ENCODE results near the gene RGL1. TPM values are rescaled to one million over a fixed set of nuclear protein-coding genes. Genes with fewer than 3 reads are reported as not detected.

RGL1 gene
- total and polyA plus RNA-seq, 4 donors: 29.8 to 53.4 (median 41.8) TPM

DNA sequence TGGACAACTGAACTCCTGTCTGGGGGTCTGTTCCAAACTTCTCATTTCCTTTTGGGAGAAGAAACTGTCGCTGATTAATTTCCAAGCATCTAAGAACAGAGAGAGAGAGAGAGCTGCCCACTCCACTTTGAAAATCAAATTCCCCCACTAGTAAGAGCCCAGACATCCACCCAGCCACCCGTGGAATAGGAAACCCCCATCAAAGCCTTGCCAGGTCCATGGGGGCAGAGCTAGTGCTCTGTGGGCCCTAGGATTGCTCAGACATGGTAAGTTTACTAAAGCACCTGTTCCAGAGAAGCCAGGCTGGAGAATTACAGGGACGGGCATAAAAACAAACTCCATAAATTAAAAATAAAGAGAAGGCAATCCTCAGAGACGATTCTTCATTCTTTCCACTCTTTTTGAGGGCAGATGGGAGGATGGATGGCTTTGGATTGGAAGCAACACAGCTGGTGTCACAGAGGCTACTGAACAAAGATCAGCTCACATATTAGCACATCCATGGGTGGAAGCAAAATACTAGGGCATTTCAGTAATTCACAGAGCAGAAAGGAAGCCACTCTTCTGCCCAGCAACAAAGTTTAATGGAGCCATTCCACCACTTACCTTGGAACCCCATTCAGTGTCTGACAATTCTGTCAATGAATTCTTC lies 128.7 kb downstream of the RGL1 start:
- no peak overlapping the region for H3K4me3 ChIP-seq (ENCODE audit: low read depth, low read length)
- WGBS (ENCODE audit: insufficient coverage): 50% methylated on average over 1 of the region's 4 CpGs
- peaks cover 3% of the 10 kb centered on the region for H3K36me3 ChIP-seq (ENCODE audit: control insufficient read depth, insufficient read depth, low read length)
- no peaks in the 10 kb centered on the region for H3K9me3 ChIP-seq (ENCODE audit: control insufficient read depth, insufficient read depth, low read length)
- peaks cover 12% of the 10 kb centered on the region for H3K4me1 ChIP-seq (ENCODE audit: control insufficient read depth, insufficient read depth, low read length)
- no peak for DNase-seq (ENCODE audit: low read depth in 4 of 6, low spot score in 6 of 6)
- H3K27me3 ChIP-seq (ENCODE audit: control insufficient read depth, insufficient read depth, low read length): no peaks in the 10 kb centered on the region
- H3K27ac ChIP-seq (ENCODE audit: low read depth, low read length): no peak overlapping the region

DNA sequence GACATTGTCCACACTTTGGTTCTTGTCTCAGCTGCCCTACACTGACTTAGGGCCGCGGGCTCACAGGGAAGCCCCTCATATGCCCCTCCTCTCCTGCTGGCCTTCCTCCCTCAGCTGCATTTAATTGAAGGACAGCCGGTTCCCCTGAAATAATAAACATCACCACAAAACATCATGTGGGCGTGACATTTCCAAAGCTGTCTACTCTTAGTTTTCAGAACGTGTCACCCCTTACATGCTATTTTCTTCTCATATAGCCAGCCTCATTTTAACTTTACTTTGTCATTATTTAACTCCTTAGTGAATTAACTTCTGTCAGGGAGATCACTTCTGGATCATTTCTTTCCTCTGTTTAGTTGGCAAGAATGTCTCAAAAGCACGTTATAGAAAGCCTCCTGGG lies 129.4 kb downstream of the RGL1 start:
- Histone ChIP-seq H3K27ac (ENCODE audit: low read depth, low read length) (no peak overlapping the region), H3K4me1 (ENCODE audit: control insufficient read depth, insufficient read depth, low read length) (peaks cover 12% of the 10 kb centered on the region), H3K4me3 (ENCODE audit: low read depth, low read length) (no peak overlapping the region), H3K36me3 (ENCODE audit: control insufficient read depth, insufficient read depth, low read length) (peaks cover 3% of the 10 kb centered on the region), H3K9me3 (ENCODE audit: control insufficient read depth, insufficient read depth, low read length) (no peaks in the 10 kb centered on the region), H3K27me3 (ENCODE audit: control insufficient read depth, insufficient read depth, low read length) (no peaks in the 10 kb centered on the region)
- 23% methylated on average over 5 of the region's 6 CpGs for WGBS (ENCODE audit: insufficient coverage)
- no peak for DNase-seq (ENCODE audit: low read depth in 4 of 6, low spot score in 6 of 6)

DNA sequence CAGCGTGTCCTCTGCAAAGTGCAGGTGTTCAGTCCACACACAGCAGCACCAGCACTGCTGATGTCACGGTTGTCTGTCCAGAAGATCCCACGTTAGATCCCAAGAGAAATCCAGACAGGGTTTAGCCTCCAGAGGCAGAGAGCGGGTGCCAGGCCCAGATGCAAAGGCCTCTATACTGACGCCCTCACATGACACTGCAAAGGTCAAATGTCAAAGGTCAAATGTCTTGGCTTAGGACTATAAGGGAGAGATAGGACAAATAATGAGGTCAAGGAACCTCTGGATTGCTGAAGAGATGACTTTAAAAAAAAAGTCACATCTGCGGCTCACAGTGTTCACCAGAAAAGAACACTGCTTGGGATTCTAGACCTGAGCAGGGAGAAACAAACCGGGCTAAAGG lies 131.1 kb downstream of the RGL1 start:
- H3K4me1 ChIP-seq (ENCODE audit: control insufficient read depth, insufficient read depth, low read length): peaks cover 12% of the 10 kb centered on the region
- WGBS (ENCODE audit: insufficient coverage): 97% methylated on average over 5 of the region's 7 CpGs

DNA sequence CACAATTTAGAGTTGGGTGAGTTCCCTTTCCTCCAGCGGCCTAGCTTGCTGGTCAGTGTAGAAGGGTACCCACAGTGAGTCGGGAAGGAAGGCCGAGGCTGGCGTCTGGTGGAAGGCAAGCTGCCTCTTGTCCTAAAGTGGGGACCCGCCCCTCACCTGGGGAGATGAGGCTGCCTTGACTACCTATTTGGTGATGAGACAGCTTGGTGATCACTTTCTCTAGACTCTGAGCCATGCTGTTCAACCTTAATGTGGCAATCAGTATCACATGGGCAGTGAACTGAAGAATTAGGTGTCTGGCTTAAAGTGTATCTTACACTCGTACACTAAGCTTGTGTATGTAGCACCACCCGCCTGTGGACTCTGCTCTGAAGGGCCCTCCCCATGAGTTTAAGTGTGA lies 131.9 kb downstream of the RGL1 start:
- DNase-seq (ENCODE audit: low read depth in 4 of 6, low spot score in 6 of 6): no peak
- H3K36me3 ChIP-seq (ENCODE audit: control insufficient read depth, insufficient read depth, low read length): peaks cover 3% of the 10 kb centered on the region
- WGBS (ENCODE audit: insufficient coverage): 89% methylated on average over 7 of the region's 7 CpGs
- H3K9me3 ChIP-seq (ENCODE audit: control insufficient read depth, insufficient read depth, low read length): no peaks in the 10 kb centered on the region
- H3K27ac ChIP-seq (ENCODE audit: low read depth, low read length): no peak overlapping the region
- H3K4me3 ChIP-seq (ENCODE audit: low read depth, low read length): no peak overlapping the region
- peaks cover 12% of the 10 kb centered on the region for H3K4me1 ChIP-seq (ENCODE audit: control insufficient read depth, insufficient read depth, low read length)
- no peaks in the 10 kb centered on the region for H3K27me3 ChIP-seq (ENCODE audit: control insufficient read depth, insufficient read depth, low read length)

More for the DNA sequence above, 131.1 kb downstream of the RGL1 start:
- no peaks in the 10 kb centered on the region for H3K9me3 ChIP-seq (ENCODE audit: control insufficient read depth, insufficient read depth, low read length)
- H3K27me3 ChIP-seq (ENCODE audit: control insufficient read depth, insufficient read depth, low read length): no peaks in the 10 kb centered on the region
- H3K36me3 ChIP-seq (ENCODE audit: control insufficient read depth, insufficient read depth, low read length): peaks cover 3% of the 10 kb centered on the region
- H3K4me3 ChIP-seq (ENCODE audit: low read depth, low read length): no peak overlapping the region
- DNase-seq (ENCODE audit: low read depth in 4 of 6, low spot score in 6 of 6): no peak
- no peak overlapping the region for H3K27ac ChIP-seq (ENCODE audit: low read depth, low read length)

DNA sequence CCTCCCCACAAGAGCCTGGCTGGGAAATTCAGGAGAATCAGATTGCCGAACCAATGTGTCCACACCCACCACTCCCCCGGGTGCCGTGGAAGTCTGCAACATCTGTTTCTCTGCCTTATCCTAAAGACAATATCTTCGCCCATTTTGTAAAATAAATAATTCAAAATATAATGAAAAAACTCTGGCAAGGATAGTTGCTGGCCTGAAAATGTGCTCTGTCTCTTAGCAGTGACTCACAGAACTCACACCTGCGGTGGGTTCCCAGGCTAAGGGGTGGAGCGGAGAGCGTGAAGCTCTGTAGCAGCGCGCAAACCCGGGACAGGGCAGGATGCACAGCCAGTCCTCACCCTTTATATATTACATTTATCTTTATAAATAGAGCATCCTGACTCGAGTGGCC lies 132.7 kb downstream of the RGL1 start:
- Histone ChIP-seq H3K27ac (ENCODE audit: low read depth, low read length) (no peak overlapping the region), H3K27me3 (ENCODE audit: control insufficient read depth, insufficient read depth, low read length) (no peaks in the 10 kb centered on the region), H3K4me1 (ENCODE audit: control insufficient read depth, insufficient read depth, low read length) (peaks cover 7% of the 10 kb centered on the region), H3K4me3 (ENCODE audit: low read depth, low read length) (no peak overlapping the region), H3K36me3 (ENCODE audit: control insufficient read depth, insufficient read depth, low read length) (no peaks in the 10 kb centered on the region), H3K9me3 (ENCODE audit: control insufficient read depth, insufficient read depth, low read length) (no peaks in the 10 kb centered on the region)
- 92% methylated on average over 2 of the region's 11 CpGs for WGBS (ENCODE audit: insufficient coverage)
- DNase-seq (ENCODE audit: low read depth in 4 of 6, low spot score in 6 of 6): no peak

DNA sequence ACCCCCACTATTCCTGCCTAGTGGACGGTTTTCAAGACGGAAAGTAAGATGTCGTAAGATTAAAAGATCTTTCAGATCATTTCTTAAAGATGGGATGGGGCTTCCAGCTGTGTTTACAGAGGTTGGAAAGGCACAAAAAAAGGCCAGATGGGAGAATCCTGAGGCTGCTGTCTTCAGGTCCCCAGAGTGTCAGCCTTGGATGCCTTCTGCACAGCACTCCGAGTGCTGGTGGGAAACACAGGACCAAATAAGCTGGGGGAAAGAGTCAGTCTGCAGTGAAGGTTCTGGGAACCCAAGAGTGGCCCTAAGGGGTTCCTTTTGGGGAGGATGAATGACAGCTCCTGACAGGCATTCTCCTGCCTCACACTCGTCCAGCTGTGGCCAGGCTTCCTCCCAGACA lies 136.1 kb downstream of the RGL1 start:
- Histone ChIP-seq H3K4me3 (ENCODE audit: low read depth, low read length) (no peak overlapping the region), H3K4me1 (ENCODE audit: control insufficient read depth, insufficient read depth, low read length) (peaks cover 5% of the 10 kb centered on the region), H3K27ac (ENCODE audit: low read depth, low read length) (no peak overlapping the region), H3K9me3 (ENCODE audit: control insufficient read depth, insufficient read depth, low read length) (no peaks in the 10 kb centered on the region), H3K27me3 (ENCODE audit: control insufficient read depth, insufficient read depth, low read length) (no peaks in the 10 kb centered on the region), H3K36me3 (ENCODE audit: control insufficient read depth, insufficient read depth, low read length) (no peaks in the 10 kb centered on the region)
- no peak for DNase-seq (ENCODE audit: low read depth in 4 of 6, low spot score in 6 of 6)
- 96% methylated on average over 5 of the region's 5 CpGs for WGBS (ENCODE audit: insufficient coverage)

DNA sequence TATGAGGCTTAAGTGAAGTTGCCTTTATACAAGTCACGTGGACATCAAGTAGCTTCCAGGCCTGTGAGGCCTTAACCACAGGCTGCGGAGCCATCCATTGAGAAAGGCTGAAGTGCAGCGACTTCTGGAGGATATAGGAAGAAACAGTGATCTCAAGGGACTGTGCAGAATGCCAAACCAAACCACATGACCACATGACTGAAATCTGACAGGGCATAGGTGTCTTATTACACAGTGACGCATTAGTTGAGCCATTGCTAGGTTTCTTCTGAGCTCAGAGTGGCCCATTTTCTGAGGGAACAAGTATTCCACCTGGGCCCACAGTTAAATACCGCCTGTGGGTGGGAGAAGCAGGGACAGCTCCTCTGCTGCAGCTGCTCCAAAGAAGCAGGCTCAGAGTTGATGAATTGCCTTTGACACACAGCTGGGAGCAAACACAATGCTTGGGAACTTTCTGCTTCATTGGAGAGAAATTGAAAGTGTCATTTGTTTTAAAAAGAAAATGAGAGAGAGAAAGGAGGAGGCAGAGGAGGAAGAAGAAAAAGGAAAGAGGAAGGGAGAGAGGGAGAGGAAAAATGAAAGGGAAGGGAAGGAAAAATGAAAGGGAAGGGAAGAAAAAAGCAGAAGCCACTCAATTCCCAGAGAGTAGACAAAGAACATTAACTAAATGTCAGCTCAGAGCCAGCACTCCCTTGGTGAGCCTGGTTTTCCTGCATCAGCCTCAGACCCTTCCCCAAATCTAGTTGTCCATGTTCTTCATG lies 138.2 kb downstream of the RGL1 start:
- Histone ChIP-seq H3K9me3 (ENCODE audit: control insufficient read depth, insufficient read depth, low read length) (no peaks in the 10 kb centered on the region), H3K36me3 (ENCODE audit: control insufficient read depth, insufficient read depth, low read length) (no peaks in the 10 kb centered on the region), H3K27ac (ENCODE audit: low read depth, low read length) (peak overlapping the region; percentile 59), H3K4me3 (ENCODE audit: low read depth, low read length) (no peak overlapping the region), H3K4me1 (ENCODE audit: control insufficient read depth, insufficient read depth, low read length) (peaks cover 5% of the 10 kb centered on the region), H3K27me3 (ENCODE audit: control insufficient read depth, insufficient read depth, low read length) (no peaks in the 10 kb centered on the region)
- 38% methylated on average over 4 of the region's 5 CpGs for WGBS (ENCODE audit: insufficient coverage)
- peak in 2 of 6 donors; percentile 37 to 57 for DNase-seq (ENCODE audit: low read depth in 4 of 6, low spot score in 6 of 6)

DNA sequence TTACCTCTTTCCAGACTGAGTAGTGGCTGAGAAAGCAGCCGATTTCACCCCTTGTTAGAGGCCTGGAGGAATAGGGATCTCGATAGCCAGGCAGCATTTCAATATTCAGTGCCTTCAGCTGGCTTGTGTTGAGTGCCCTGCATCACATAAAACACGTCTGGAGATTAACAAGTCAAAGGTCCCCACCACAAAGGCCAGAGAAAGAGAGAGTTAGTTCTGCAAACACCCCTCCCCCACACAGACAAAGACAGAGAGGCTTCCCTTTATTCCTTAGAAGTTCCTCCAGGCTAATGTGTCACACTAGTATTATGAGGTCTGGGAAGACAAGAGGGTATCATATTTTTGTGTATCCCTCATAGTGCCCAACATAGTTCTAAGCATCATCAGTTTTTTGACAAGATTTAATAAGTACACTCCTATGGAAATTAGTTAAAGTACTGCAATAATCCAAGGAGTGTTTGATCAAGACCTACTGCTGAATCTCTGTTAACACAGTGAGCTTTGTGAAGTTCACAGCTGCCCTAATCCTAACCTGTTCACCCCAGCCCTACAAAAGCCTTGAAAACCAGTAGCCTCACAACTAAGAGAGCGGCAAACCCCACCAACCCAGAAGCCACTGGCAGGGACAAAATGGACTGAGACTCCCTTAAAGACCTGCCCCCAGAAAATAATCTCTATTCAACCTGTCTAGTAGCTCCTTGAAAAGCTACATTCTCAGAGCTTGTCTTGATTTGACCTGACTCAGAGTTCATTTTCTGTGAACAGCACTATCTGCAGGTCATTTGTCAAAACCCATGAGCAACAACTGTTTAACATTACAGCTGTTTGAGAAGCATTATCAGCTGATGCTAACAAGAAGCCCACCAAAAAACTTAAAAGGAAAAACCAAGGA lies 140.8 kb downstream of the RGL1 start:
- 49% methylated on average over 4 of the region's 4 CpGs for WGBS (ENCODE audit: insufficient coverage)
- Histone ChIP-seq H3K9me3 (ENCODE audit: control insufficient read depth, insufficient read depth, low read length) (no peaks in the 10 kb centered on the region), H3K4me1 (ENCODE audit: control insufficient read depth, insufficient read depth, low read length) (peaks cover 5% of the 10 kb centered on the region), H3K27ac (ENCODE audit: low read depth, low read length) (no peak overlapping the region), H3K36me3 (ENCODE audit: control insufficient read depth, insufficient read depth, low read length) (no peaks in the 10 kb centered on the region), H3K27me3 (ENCODE audit: control insufficient read depth, insufficient read depth, low read length) (no peaks in the 10 kb centered on the region), H3K4me3 (ENCODE audit: low read depth, low read length) (no peak overlapping the region)
- DNase-seq (ENCODE audit: low read depth in 4 of 6, low spot score in 6 of 6): no peak

DNA sequence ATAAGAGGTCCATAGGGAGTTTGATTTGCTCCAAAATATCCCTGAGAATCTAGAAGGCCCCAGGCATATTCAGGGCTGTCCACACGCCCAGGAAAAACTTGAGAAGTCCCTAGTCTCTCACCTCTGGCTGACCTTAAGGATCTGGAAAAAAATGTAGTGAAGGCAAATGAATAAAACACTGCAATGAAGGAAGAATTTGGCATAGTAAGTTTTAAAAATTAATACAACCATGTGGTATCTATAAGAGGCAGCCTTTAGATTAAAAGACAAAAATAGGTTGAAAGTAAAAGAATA lies 141.3 kb downstream of the RGL1 start:
- no peaks in the 10 kb centered on the region for H3K9me3 ChIP-seq (ENCODE audit: control insufficient read depth, insufficient read depth, low read length)
- H3K4me1 ChIP-seq (ENCODE audit: control insufficient read depth, insufficient read depth, low read length): peaks cover 5% of the 10 kb centered on the region
- no peak for DNase-seq (ENCODE audit: low read depth in 4 of 6, low spot score in 6 of 6)
- H3K4me3 ChIP-seq (ENCODE audit: low read depth, low read length): no peak overlapping the region
- H3K36me3 ChIP-seq (ENCODE audit: control insufficient read depth, insufficient read depth, low read length): no peaks in the 10 kb centered on the region
- H3K27me3 ChIP-seq (ENCODE audit: control insufficient read depth, insufficient read depth, low read length): no peaks in the 10 kb centered on the region
- H3K27ac ChIP-seq (ENCODE audit: low read depth, low read length): no peak overlapping the region
- no CpG with 5 or more reads among the region's 1 CpG for WGBS (ENCODE audit: insufficient coverage)
